IMR-90 (cell line): ENCODE results near the gene LDLRAD4. TPM values are rescaled to one million over a fixed set of nuclear protein-coding genes. Genes with fewer than 3 reads are reported as not detected.

ENCODE experiments used
- ATAC-seq: fragments of 200-7000 bp; cut with Tn5 transposase; 2 replicates; pipeline ENCODE4 v1.9.1; 2020; ENCODE audit warnings: low read depth, mild to moderate bottlenecking, moderate library complexity
- BruUV-seq: library from RNA; stranded (reverse); fragments of 400-500 nt; replicated peaks from 2 replicates; lab custom pipeline; 2021; lab: Mats Ljungman, UMichigan
- CTCF ChIA-PET: fragments of 300-600 bp; formaldehyde crosslinking; extraction: SDS; loops from one replicate; lab custom pipeline; 2021; ENCODE audit warnings: antibody characterized with exemption; lab: Yijun Ruan, JAX
- POLR2A ChIA-PET: fragments of 300-600 bp; sonication (Branson Sonifier 250); formaldehyde crosslinking; loops from one replicate; lab custom pipeline; 2022; ENCODE audit warnings: antibody characterized with exemption; ENCODE audit not compliant: unreplicated experiment; lab: Charles Lee
- DNase-seq: peaks from one replicate; pipeline ENCODE4 v3.0.0; 2013
- H2AFZ ChIP-seq: replicated peaks from 2 replicates; pipeline ENCODE3; 2013; ENCODE audit warnings: low read length, mild to moderate bottlenecking; ENCODE audit not compliant: poor library complexity
- H2AK5ac ChIP-seq: 2 replicates; pipeline ENCODE4 v1.6.1; 2013; ENCODE audit warnings: low read depth, low read length, inconsistent platforms
- H2AK9ac ChIP-seq: replicated peaks from 2 replicates; pipeline ENCODE3; 2013; ENCODE audit warnings: mild to moderate bottlenecking, low read depth, low read length, moderate library complexity; ENCODE audit not compliant: poor library complexity
- H2BK120ac ChIP-seq: 2 replicates; pipeline ENCODE4 v1.6.1; 2013; ENCODE audit warnings: low read depth, low read length, inconsistent platforms
- H2BK15ac ChIP-seq: 3 replicates; pipeline ENCODE4 v1.6.1; 2013; ENCODE audit warnings: low read depth, low read length, inconsistent platforms
- H2BK20ac ChIP-seq: 2 replicates; pipeline ENCODE4 v1.6.1; 2013; ENCODE audit warnings: low read depth, mild to moderate bottlenecking, inconsistent platforms, low read length, moderate library complexity
- H2BK5ac ChIP-seq: 2 replicates; pipeline ENCODE4 v1.6.1; 2013; ENCODE audit warnings: mild to moderate bottlenecking, low read depth, low read length, inconsistent platforms; ENCODE audit not compliant: poor library complexity, severe bottlenecking
- H3K14ac ChIP-seq: replicated peaks from 2 replicates; pipeline ENCODE4 v1.6.1; 2013; ENCODE audit warnings: low read depth, low read length, inconsistent platforms
- H3K18ac ChIP-seq: 2 replicates; pipeline ENCODE4 v1.6.1; 2013; ENCODE audit warnings: low read depth, low read length, control low read depth
- H3K23ac ChIP-seq: 2 replicates; pipeline ENCODE4 v1.6.1; 2013; ENCODE audit warnings: low read depth, low read length, inconsistent platforms
- H3K27ac ChIP-seq: 2 replicates; pipeline ENCODE4 v1.5.1; 2013; ENCODE audit warnings: mild to moderate bottlenecking, control low read depth, low read length; ENCODE audit not compliant: insufficient read depth
- H3K27me3 ChIP-seq: 2 replicates; pipeline ENCODE4 v1.6.1; 2013; ENCODE audit warnings: low read length; ENCODE audit not compliant: control insufficient read depth, insufficient read depth
- H3K36me3 ChIP-seq: 2 replicates; pipeline ENCODE4 v1.6.1; 2013; ENCODE audit warnings: low read length, mixed read lengths; ENCODE audit not compliant: control insufficient read depth, insufficient read depth
- H3K4ac ChIP-seq: 2 replicates; pipeline ENCODE4 v1.6.1; 2013; ENCODE audit warnings: low read depth, low read length, inconsistent platforms
- H3K4me1 ChIP-seq: 2 replicates; pipeline ENCODE4 v1.6.1; 2013; ENCODE audit warnings: low read length, mixed read lengths; ENCODE audit not compliant: control insufficient read depth, insufficient read depth
- H3K4me2 ChIP-seq: 2 replicates; pipeline ENCODE4 v1.6.1; 2013; ENCODE audit warnings: low read depth, mild to moderate bottlenecking, control low read depth, low read length, moderate library complexity
- H3K4me3 ChIP-seq: 2 replicates; pipeline ENCODE4 v1.5.1; 2013; ENCODE audit warnings: low read depth, mild to moderate bottlenecking, control low read depth, low read length, moderate library complexity; ENCODE audit not compliant: insufficient read depth
- H3K56ac ChIP-seq: 2 replicates; pipeline ENCODE4 v1.6.1; 2013; ENCODE audit warnings: low read length, inconsistent platforms; ENCODE audit not compliant: insufficient read depth; ENCODE audit errors: extremely low read depth
- H3K79me1 ChIP-seq, 2 experiments: 2 replicates each; pipeline ENCODE4 v1.6.1; 2013; ENCODE audit warnings: low read length in 2 of 2, inconsistent platforms in 1 of 2, low read depth in 1 of 2
- H3K9ac ChIP-seq: 2 replicates; pipeline ENCODE4 v1.6.1; 2013; ENCODE audit warnings: low read depth, low read length, control low read depth
- H3K9me1 ChIP-seq: 2 replicates; pipeline ENCODE4 v1.6.1; 2013; ENCODE audit warnings: low read length, inconsistent platforms; ENCODE audit not compliant: insufficient read depth
- H3K9me3 ChIP-seq: 2 replicates; pipeline ENCODE4 v1.6.1; 2013; ENCODE audit warnings: low read length; ENCODE audit not compliant: control insufficient read depth, insufficient read depth
- H4K20me1 ChIP-seq: 2 replicates; pipeline ENCODE4 v1.6.1; 2013; ENCODE audit warnings: low read length, inconsistent platforms; ENCODE audit not compliant: insufficient read depth
- H4K5ac ChIP-seq: 2 replicates; pipeline ENCODE4 v1.6.1; 2013; ENCODE audit warnings: mild to moderate bottlenecking, low read depth, low read length, control low read depth
- H4K8ac ChIP-seq, 2 experiments: 2 replicates each; pipeline ENCODE4 v1.6.1; 2013; ENCODE audit warnings: low read depth in 2 of 2, low read length in 2 of 2, control low read depth in 1 of 2, inconsistent platforms in 1 of 2
- H4K91ac ChIP-seq: 2 replicates; pipeline ENCODE4 v1.6.1; 2013; ENCODE audit warnings: low read depth, low read length, inconsistent platforms; ENCODE audit not compliant: insufficient read depth
- ELK1 ChIP-seq: fragments of 150-350 bp; IDR thresholded peaks from 2 replicates; pipeline ENCODE4 v1.6.1; 2016; ENCODE audit warnings: low read depth, mild to moderate bottlenecking, low read length, moderate library complexity, borderline replicate concordance
- FOS ChIP-seq: fragments of 150-350 bp; IDR thresholded peaks from 2 replicates; pipeline ENCODE4 v1.6.1; 2016; ENCODE audit warnings: low read depth, low read length
- MXI1 ChIP-seq: IDR thresholded peaks from 2 replicates; pipeline ENCODE4 v1.6.1; 2012; ENCODE audit warnings: low read depth, mild to moderate bottlenecking, low read length, moderate library complexity, borderline replicate concordance
- NFE2L2 ChIP-seq: fragments of 150-350 bp; IDR thresholded peaks from 2 replicates; pipeline ENCODE4 v1.6.1; 2016; ENCODE audit warnings: low read depth, mild to moderate bottlenecking, low read length
- POLR2A ChIP-seq: IDR thresholded peaks from 2 replicates; pipeline ENCODE4 v1.6.1; 2012; ENCODE audit warnings: mild to moderate bottlenecking, low read depth, low read length
- RAD21 ChIP-seq: IDR thresholded peaks from 2 replicates; pipeline ENCODE4 v1.6.1; 2012; ENCODE audit warnings: low read length, improper control_type of control experiment
- RCOR1 ChIP-seq: IDR thresholded peaks from 2 replicates; pipeline ENCODE4 v1.6.1; 2012; ENCODE audit warnings: mild to moderate bottlenecking, low read length, improper control_type of control experiment; ENCODE audit not compliant: insufficient replicate concordance
- RFX5 ChIP-seq: IDR thresholded peaks from 2 replicates; pipeline ENCODE4 v1.8.0; 2012; ENCODE audit warnings: low read depth, mild to moderate bottlenecking, low read length, moderate library complexity
- SMC3 ChIP-seq: fragments of 150-350 bp; IDR thresholded peaks from 2 replicates; pipeline ENCODE4 v1.6.1; 2016; ENCODE audit warnings: low read depth, mild to moderate bottlenecking, antibody characterized with exemption, low read length, moderate library complexity
- WGBS, 2 experiments: methylation state at CpG; one replicate each; pipeline versions ENCODE4 v1.1.5 to v1.1.7; 2013; ENCODE audit warnings: missing lambda C conversion rate in 2 of 2; ENCODE audit not compliant: insufficient read length in 1 of 2; ENCODE audit errors: extremely low coverage in 2 of 2; 5-methylcytosine and 5-hydroxymethylcytosine counted together
- dilution Hi-C: fragments of 300-500 bp; cut with HindIII; formaldehyde crosslinking; loops from one replicate; pipeline ENCODE4 v1.14.3; 2018; ENCODE audit warnings: low sequenced_read_pairs; ENCODE audit not compliant: unreplicated experiment
- in situ Hi-C: fragments of 300-500 bp; cut with MboI; formaldehyde crosslinking; loops from 3 replicates; pipeline ENCODE4 v1.14.3; 2019; ENCODE audit warnings: low sequenced_read_pairs, inconsistent platforms, mixed read lengths
- intact Hi-C: fragments of 100-400 bp; cut with micrococcal nuclease; formaldehyde crosslinking; loops from 2 replicates; pipeline ENCODE4 v1.10.0; 2022
- polyA plus RNA-seq, 3 experiments: library from polyadenylated mRNA; depleted of rRNA; stranded (reverse); fragments of >200 nt; gene quantifications; 2 replicates each; pipeline ENCODE4 v1.2.3, GENCODE V29; 2012; ENCODE audit warnings: low replicate concordance in 1 of 3
- total RNA-seq: library from RNA; depleted of rRNA; stranded (reverse); fragments of >200 nt; gene quantifications from 2 replicates; pipeline ENCODE4 v1.2.3, GENCODE V29; 2012
- TF ChIP-seq, protein P1 (sequence below): fragments of 150-350 bp; IDR thresholded peaks from 2 replicates; pipeline ENCODE4 v1.6.1; 2017; ENCODE audit warnings: mild to moderate bottlenecking, antibody characterized with exemption, low read length, low read depth
- TF ChIP-seq, protein P2 (sequence below): conservative IDR thresholded peaks from 2 replicates; pipeline ENCODE4 v1.5.1; 2012; ENCODE audit warnings: mild to moderate bottlenecking, low read depth, low read length, improper control_type of control experiment

Gene LDLRAD4
- total and polyA plus RNA-seq, 2 of the 4 experiments (the other 2 are of a cell fraction), result not detected

DNA sequence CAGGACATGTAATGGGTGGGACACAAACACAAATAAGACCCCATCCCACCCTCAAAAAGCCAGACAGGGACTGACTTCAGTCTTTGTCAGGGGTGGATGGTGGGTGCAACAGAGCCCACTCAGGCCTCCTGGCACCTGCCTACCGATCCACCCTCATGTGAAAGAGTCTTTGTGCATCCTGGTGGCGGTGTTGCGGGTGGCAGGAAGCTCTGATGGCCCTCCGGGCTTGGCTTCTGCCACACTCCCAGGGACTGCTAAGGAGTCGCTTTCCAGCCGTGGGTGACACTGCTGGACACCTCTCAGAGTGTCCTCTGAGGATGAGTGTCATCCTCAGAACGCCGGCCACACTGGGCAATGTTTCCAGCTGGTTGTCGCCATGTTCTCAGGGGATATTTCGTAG lies 92.6 kb downstream of the LDLRAD4 start:
- Histone ChIP-seq H3K18ac (no peak overlapping the region), H3K4me1 (no peaks in the 10 kb centered on the region), H2BK5ac (no peak overlapping the region), H4K20me1 (no peaks in the 10 kb centered on the region), H2BK20ac (no peak overlapping the region), H3K56ac (no peak overlapping the region), H3K9me1 (no peaks in the 10 kb centered on the region), H2AFZ (no peak overlapping the region), H3K27ac (no peak overlapping the region), H4K91ac (no peak overlapping the region), H3K9ac (no peak overlapping the region), H3K23ac (no peak overlapping the region), H3K4me2 (no peak overlapping the region), H2BK15ac (no peak overlapping the region), H3K9me3 (no peaks in the 10 kb centered on the region; the same call in 1 of the 2 replicates), H2AK9ac (no peak overlapping the region), H3K4ac (no peak overlapping the region), H3K36me3 (no peaks in the 10 kb centered on the region), H3K27me3 (no peaks in the 10 kb centered on the region), H4K8ac (no peak overlapping the region), H2AK5ac (no peak overlapping the region), H4K5ac (no peak overlapping the region), H3K4me3 (no peak overlapping the region), H3K14ac (no peak overlapping the region), H2BK120ac (no peak overlapping the region), H3K79me1 (no peaks in the 10 kb centered on the region)
- no TSS peak for BruUV-seq
- intact Hi-C loops, result no loop called here
- no peak for ATAC-seq
- WGBS, 2 experiments, result 85% methylated on average over 8 of the region's 10 CpGs; no CpG with 5 or more reads in 1 of the 2 experiments
- dilution Hi-C loops, result no loop called here
- ChIA-PET POLR2A (no interaction called here), CTCF (no interaction called here)
- in situ Hi-C loops, result no loop called here
- TF ChIP-seq RFX5 (no peak), RAD21 (no peak), ELK1 (no peak), POLR2A (no peak), RCOR1 (no peak), NFE2L2 (no peak), FOS (no peak), MXI1 (no peak), SMC3 (no peak)
- TF ChIP-seq, protein P1, sequence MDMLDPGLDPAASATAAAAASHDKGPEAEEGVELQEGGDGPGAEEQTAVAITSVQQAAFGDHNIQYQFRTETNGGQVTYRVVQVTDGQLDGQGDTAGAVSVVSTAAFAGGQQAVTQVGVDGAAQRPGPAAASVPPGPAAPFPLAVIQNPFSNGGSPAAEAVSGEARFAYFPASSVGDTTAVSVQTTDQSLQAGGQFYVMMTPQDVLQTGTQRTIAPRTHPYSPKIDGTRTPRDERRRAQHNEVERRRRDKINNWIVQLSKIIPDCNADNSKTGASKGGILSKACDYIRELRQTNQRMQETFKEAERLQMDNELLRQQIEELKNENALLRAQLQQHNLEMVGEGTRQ, result no peak
- TF ChIP-seq, protein P2, sequence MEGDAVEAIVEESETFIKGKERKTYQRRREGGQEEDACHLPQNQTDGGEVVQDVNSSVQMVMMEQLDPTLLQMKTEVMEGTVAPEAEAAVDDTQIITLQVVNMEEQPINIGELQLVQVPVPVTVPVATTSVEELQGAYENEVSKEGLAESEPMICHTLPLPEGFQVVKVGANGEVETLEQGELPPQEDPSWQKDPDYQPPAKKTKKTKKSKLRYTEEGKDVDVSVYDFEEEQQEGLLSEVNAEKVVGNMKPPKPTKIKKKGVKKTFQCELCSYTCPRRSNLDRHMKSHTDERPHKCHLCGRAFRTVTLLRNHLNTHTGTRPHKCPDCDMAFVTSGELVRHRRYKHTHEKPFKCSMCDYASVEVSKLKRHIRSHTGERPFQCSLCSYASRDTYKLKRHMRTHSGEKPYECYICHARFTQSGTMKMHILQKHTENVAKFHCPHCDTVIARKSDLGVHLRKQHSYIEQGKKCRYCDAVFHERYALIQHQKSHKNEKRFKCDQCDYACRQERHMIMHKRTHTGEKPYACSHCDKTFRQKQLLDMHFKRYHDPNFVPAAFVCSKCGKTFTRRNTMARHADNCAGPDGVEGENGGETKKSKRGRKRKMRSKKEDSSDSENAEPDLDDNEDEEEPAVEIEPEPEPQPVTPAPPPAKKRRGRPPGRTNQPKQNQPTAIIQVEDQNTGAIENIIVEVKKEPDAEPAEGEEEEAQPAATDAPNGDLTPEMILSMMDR, result no peak
- no peak for DNase-seq
